ENCODE results near the gene OR10K1. TPM values are rescaled to one million over a fixed set of nuclear protein-coding genes. Genes with fewer than 3 reads are reported as not detected.

The OR10K1 gene
- total and polyA plus RNA-seq, 9 of the 15 experiments (the other 6 are each of a cell fraction or from before 2014, with no cell fraction given) = not detected

- no peak for TF ChIP-seq THRB (CRISPR knock-in tag; conservative IDR thresholded peaks at IDR 0.05)
These were observed 46.8 kb upstream of the OR10K1 start (continued) for GRCh38 chr1:158414651-158415345.

GRCh38 chr1:158417586-158417985, 44.0 kb upstream of the OR10K1 start:
- Histone ChIP-seq H3K79me2 (ENCODE audit: control insufficient read depth, insufficient read depth, low read length) (no peaks in the 10 kb centered on the region), H3K9ac (ENCODE audit: insufficient read depth in 1 of 2, low read depth in 2 of 2, low read length in 2 of 2) (no peak overlapping the region), H3K4me2 (ENCODE audit: insufficient read depth, low read length) (no peak overlapping the region), H3K27ac (ENCODE audit: extremely low read depth, low read depth, low read length) (no peak overlapping the region), H3K4me3 (no peak overlapping the region), H4K20me1 (replicated peaks; ENCODE audit: control insufficient read depth, insufficient read depth, low read length) (no peaks in the 10 kb centered on the region), H3K9me1 (ENCODE audit: control insufficient read depth, insufficient read depth, low read length) (no peaks in the 10 kb centered on the region), H3K36me3 (ENCODE audit: control insufficient read depth, insufficient read depth, low read length) (no peaks in the 10 kb centered on the region), H3K4me1 (replicated peaks in 1 of 2; ENCODE audit: control insufficient read depth in 2 of 2, insufficient read depth in 2 of 2, low read length in 2 of 2) (no peaks in the 10 kb centered on the region), H3K27me3 (ENCODE audit: control insufficient read depth in 2 of 2, insufficient read depth in 2 of 2, low read length in 2 of 2) (no peaks in the 10 kb centered on the region), H3K9me3 (replicated peaks; ENCODE audit: control insufficient read depth, insufficient read depth, low read depth, low read length) (no peaks in the 10 kb centered on the region), H2AFZ (ENCODE audit: low read depth, low read length) (no peak overlapping the region)
- no peak for DNase-seq (ENCODE audit: extremely low read depth in 1 of 4, low spot score in 3 of 4)
- no peak for FAIRE-seq
- POLR2A ChIA-PET = no interaction called here
- ATAC-seq = no peak
- no TSS peak for BruUV-seq (replicated peaks)
- in situ Hi-C loops (cut with MboI) = no loop called here
- CTCF ChIA-PET (ENCODE audit: low intra/inter-chr PET ratio) = no interaction called here
- intact Hi-C loops (cut with micrococcal nuclease) = no loop called here
- TF ChIP-seq HMGN3 (IDR thresholded peaks at IDR 0.05; ENCODE audit: borderline replicate concordance, extremely low read depth, insufficient read length, low read depth, low read length) (no peak), TCF15 (CRISPR knock-in tag; IDR thresholded peaks at IDR 0.05) (no peak), RERE (CRISPR knock-in tag; IDR thresholded peaks at IDR 0.05; ENCODE audit: borderline replicate concordance) (no peak), RBM25 (IDR thresholded peaks at IDR 0.05; ENCODE audit: low read depth, low read length, severe bottlenecking) (no peak), ATF2 (CRISPR knock-in tag; IDR thresholded peaks at IDR 0.05) (no peak), CBFA2T3 (IDR thresholded peaks at IDR 0.05) (no peak), NRF1 (conservative IDR thresholded peaks at IDR 0.05 in 1 of 2, IDR thresholded peaks at IDR 0.05 in 1 of 2) (no peak), STAT5A (IDR thresholded peaks at IDR 0.05; ENCODE audit: borderline replicate concordance, low read length) (no peak), THAP7 (CRISPR knock-in tag; IDR thresholded peaks at IDR 0.05) (no peak), FUS (optimal IDR thresholded peaks at IDR 0.05; ENCODE audit: low read depth, low read length) (no peak)

All from K562 (cell line).